Mesenchymal stem cell (in vitro differentiated cells and primary cell): Measurements from ENCODE around the gene SLC10A4.
"Not testable (repeated sequence)": the region's sequence is repeated elsewhere in the genome, so short reads cannot be mapped to it uniquely, and the experiment has no call there.

Experiments used
- DNase-seq: peaks from one replicate; pipeline ENCODE4 v3.0.0-alpha.2; 2013
- H2AFZ ChIP-seq: one replicate; pipeline ENCODE4 v1.6.1; 2013; ENCODE audit warnings: low read depth, mild to moderate bottlenecking, control low read depth, inconsistent platforms, low read length, moderate library complexity
- H2AK5ac ChIP-seq: 2 replicates; pipeline ENCODE4 v1.6.1; 2013; ENCODE audit warnings: low read length, moderate library complexity, mild to moderate bottlenecking, inconsistent platforms; ENCODE audit not compliant: severe bottlenecking
- H2BK120ac ChIP-seq: one replicate; pipeline ENCODE4 v1.6.1; 2013; ENCODE audit warnings: low read depth, mild to moderate bottlenecking, inconsistent platforms, low read length, moderate library complexity
- H2BK12ac ChIP-seq, 2 experiments: one replicate each; pipeline ENCODE4 v1.6.1; 2013; ENCODE audit warnings: inconsistent platforms in 2 of 2, low read length in 2 of 2, mild to moderate bottlenecking in 2 of 2, moderate library complexity in 2 of 2, control low read depth in 1 of 2
- H2BK15ac ChIP-seq: one replicate; pipeline ENCODE4 v1.6.1; 2013; ENCODE audit warnings: mild to moderate bottlenecking, low read depth, inconsistent platforms; ENCODE audit not compliant: poor library complexity, severe bottlenecking
- H2BK5ac ChIP-seq: 2 replicates; pipeline ENCODE4 v1.6.1; 2013; ENCODE audit warnings: low read depth, mild to moderate bottlenecking, low read length, control low read depth, inconsistent platforms; ENCODE audit not compliant: poor library complexity, severe bottlenecking
- H3K14ac ChIP-seq, 2 experiments: one replicate each; pipeline ENCODE4 v1.6.1; 2013; ENCODE audit warnings: inconsistent platforms in 2 of 2, low read length in 2 of 2, control low read depth in 1 of 2, mild to moderate bottlenecking in 1 of 2, moderate library complexity in 1 of 2
- H3K18ac ChIP-seq, 2 experiments: one replicate each; pipeline ENCODE4 v1.6.1; 2013; ENCODE audit warnings: inconsistent platforms in 2 of 2, low read length in 2 of 2, control low read depth in 1 of 2, low read depth in 1 of 2, mild to moderate bottlenecking in 1 of 2
- H3K23ac ChIP-seq, 2 experiments: one replicate each; pipeline ENCODE4 v1.6.1; 2013; ENCODE audit warnings: inconsistent platforms in 2 of 2, low read length in 2 of 2, mild to moderate bottlenecking in 2 of 2, moderate library complexity in 2 of 2, control low read depth in 1 of 2
- H3K27ac ChIP-seq: 2 replicates; pipeline ENCODE4 v1.5.1; 2013; ENCODE audit warnings: mild to moderate bottlenecking, moderate library complexity, low read length, control low read depth, inconsistent platforms; ENCODE audit not compliant: poor library complexity, severe bottlenecking
- H3K27me3 ChIP-seq, 2 experiments: 2 replicates each; pipeline versions ENCODE4 v1.6.1 to v1.7.0; 2013; ENCODE audit warnings: low read length in 2 of 2, mild to moderate bottlenecking in 2 of 2, moderate library complexity in 2 of 2, control low read depth in 1 of 2, inconsistent platforms in 1 of 2; ENCODE audit not compliant: control insufficient read depth in 1 of 2, insufficient read depth in 1 of 2
- H3K36me3 ChIP-seq, 2 experiments: 2 replicates each; pipeline versions ENCODE4 v1.6.1 to v1.7.0; 2013; ENCODE audit warnings: low read length in 2 of 2, control low read depth in 1 of 2, inconsistent platforms in 1 of 2, low read depth in 1 of 2, mild to moderate bottlenecking in 1 of 2; ENCODE audit not compliant: insufficient read depth in 2 of 2, control insufficient read depth in 1 of 2
- H3K4ac ChIP-seq, 2 experiments: one replicate each; pipeline ENCODE4 v1.6.1; 2013; ENCODE audit warnings: inconsistent platforms in 2 of 2, low read length in 2 of 2, mild to moderate bottlenecking in 2 of 2, moderate library complexity in 2 of 2, control low read depth in 1 of 2, low read depth in 1 of 2
- H3K4me1 ChIP-seq: 2 replicates; pipeline ENCODE4 v1.6.1; 2013; ENCODE audit warnings: low read depth, low read length, control low read depth; ENCODE audit not compliant: control insufficient read depth, insufficient read depth
- H3K4me2 ChIP-seq: 2 replicates; pipeline ENCODE4 v1.6.1; 2013; ENCODE audit warnings: low read length, mild to moderate bottlenecking, inconsistent platforms; ENCODE audit not compliant: poor library complexity, severe bottlenecking
- H3K4me3 ChIP-seq, 2 experiments: 2 replicates each; pipeline versions ENCODE4 v1.5.1 to v1.7.0; 2013; ENCODE audit warnings: low read length in 2 of 2, mild to moderate bottlenecking in 2 of 2, control low read depth in 1 of 2, low read depth in 1 of 2; ENCODE audit not compliant: insufficient read depth in 1 of 2
- H3K79me1 ChIP-seq: replicated peaks from 2 replicates; pipeline ENCODE4 v1.6.1; 2013; ENCODE audit warnings: mild to moderate bottlenecking, control low read depth, low read length, inconsistent platforms; ENCODE audit not compliant: poor library complexity, severe bottlenecking
- H3K9ac ChIP-seq: 2 replicates; pipeline ENCODE4 v1.7.0; 2013; ENCODE audit warnings: mild to moderate bottlenecking, low read length, moderate library complexity
- H3K9me3 ChIP-seq: 2 replicates; pipeline ENCODE4 v1.7.0; 2013; ENCODE audit warnings: mild to moderate bottlenecking, low read length; ENCODE audit not compliant: control insufficient read depth
- H4K8ac ChIP-seq: one replicate; pipeline ENCODE4 v1.6.1; 2013; ENCODE audit warnings: inconsistent platforms, mild to moderate bottlenecking, low read length, moderate library complexity
- H4K91ac ChIP-seq: one replicate; pipeline ENCODE4 v1.6.1; 2013; ENCODE audit warnings: mild to moderate bottlenecking, low read length, inconsistent platforms
- WGBS: methylation state at CpG from one replicate; pipeline ENCODE4 v1.1.7; 2013; ENCODE audit warnings: mixed read lengths; 5-methylcytosine and 5-hydroxymethylcytosine counted together

SLC10A4 gene

DNA sequence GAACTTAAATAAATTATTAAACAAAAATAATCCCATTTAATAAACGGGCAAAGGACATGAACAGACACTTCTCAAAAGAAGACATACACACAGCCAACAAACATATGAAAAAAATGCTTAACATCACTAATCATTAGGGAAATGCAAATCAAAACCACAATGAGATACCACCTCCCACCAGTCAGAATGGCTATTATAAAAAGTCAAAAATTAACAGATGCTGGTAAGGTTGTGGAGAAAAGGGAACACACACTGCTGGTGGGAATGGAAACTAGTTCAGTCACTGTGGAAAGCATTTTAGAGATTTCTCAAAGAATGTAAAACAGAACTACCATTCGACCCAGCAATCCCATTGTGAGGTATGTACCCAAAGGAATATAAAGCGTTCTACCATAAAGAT, 31.5 kb upstream of the SLC10A4 start:
- H4K91ac ChIP-seq, H2BK12ac ChIP-seq, H2BK15ac ChIP-seq, H4K8ac ChIP-seq, H3K14ac ChIP-seq, H3K36me3 ChIP-seq, H3K27me3 ChIP-seq, H3K4me2 ChIP-seq, H2AFZ ChIP-seq, H3K27ac ChIP-seq, H3K9ac ChIP-seq, H3K18ac ChIP-seq, H3K23ac ChIP-seq, H3K9me3 ChIP-seq, H3K79me1 ChIP-seq, H2AK5ac ChIP-seq, H3K4ac ChIP-seq, H2BK120ac ChIP-seq, H2BK5ac ChIP-seq, H3K4me3 ChIP-seq, DNase-seq, H3K4me1 ChIP-seq: not testable (repeated sequence)
- whole genome bisulfite sequencing = 89% methylated on average over 3 of the region's 3 CpGs

DNA sequence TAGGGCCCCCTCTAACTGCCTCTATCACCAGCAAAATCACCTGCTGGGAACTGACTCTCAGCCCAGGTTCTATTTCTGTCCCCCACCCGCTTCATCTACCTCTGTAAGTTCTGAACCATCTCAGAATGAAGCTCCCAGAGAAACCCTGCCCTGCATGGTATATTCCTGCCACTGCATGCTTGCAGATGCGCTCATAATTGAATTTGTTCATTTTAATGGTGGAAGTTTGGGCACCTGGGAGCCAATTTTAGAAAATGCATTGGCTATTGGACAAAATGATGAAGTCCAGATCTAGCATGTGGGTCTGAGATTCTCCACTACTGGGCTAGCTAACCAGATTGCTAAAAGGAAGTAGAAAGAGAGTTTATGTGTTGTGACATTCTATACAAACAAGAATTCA, 28.6 kb upstream of the SLC10A4 start:
- no peak overlapping the region for H2AFZ ChIP-seq
- no peak overlapping the region for H4K8ac ChIP-seq
- H4K91ac ChIP-seq = no peak overlapping the region
- H2BK120ac ChIP-seq = no peak overlapping the region
- no peak overlapping the region for H2BK12ac ChIP-seq
- H3K4me2 ChIP-seq = no peak overlapping the region
- no peak overlapping the region for H3K23ac ChIP-seq
- H3K27ac ChIP-seq = no peak overlapping the region
- H3K4me3 ChIP-seq = no peak overlapping the region
- H3K9me3 ChIP-seq = no peaks in the 10 kb centered on the region
- no peak overlapping the region for H3K4ac ChIP-seq
- no peak overlapping the region for H2BK5ac ChIP-seq
- no peak overlapping the region for H3K9ac ChIP-seq
- DNase-seq = no peak
- H3K4me1 ChIP-seq = no peaks in the 10 kb centered on the region
- H3K79me1 ChIP-seq = no peaks in the 10 kb centered on the region
- WGBS = 79% methylated on average over 2 of the region's 2 CpGs
- H3K36me3 ChIP-seq = no peaks in the 10 kb centered on the region
- H3K27me3 ChIP-seq = no peaks in the 10 kb centered on the region
- no peak overlapping the region for H2BK15ac ChIP-seq
- no peak overlapping the region for H3K14ac ChIP-seq
- no peak overlapping the region for H3K18ac ChIP-seq
- no peak overlapping the region for H2AK5ac ChIP-seq

DNA sequence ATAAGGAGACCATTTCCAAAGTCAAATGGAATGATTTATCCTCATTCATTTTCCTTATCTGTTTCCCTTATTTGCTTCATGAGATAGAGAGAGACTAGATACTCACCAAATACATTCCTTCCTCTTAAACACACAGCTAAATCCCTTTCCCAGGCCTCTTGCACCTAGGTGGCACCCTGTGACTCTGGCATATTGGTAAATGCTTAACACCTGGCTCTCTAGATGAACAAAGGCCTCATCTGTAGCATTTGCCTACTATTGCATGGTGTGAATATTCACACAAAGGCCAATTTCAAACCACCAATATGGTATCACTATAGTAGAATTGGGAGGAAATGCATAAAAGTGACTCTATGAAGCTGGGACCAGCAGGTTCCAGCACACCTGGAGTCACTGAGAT, 22.1 kb upstream of the SLC10A4 start:
- DNase-seq = no peak
- Histone ChIP-seq H2BK15ac (no peak overlapping the region), H3K4me3 (no peak overlapping the region), H3K4me1 (no peaks in the 10 kb centered on the region), H3K4ac (no peak overlapping the region), H2BK12ac (no peak overlapping the region), H3K27ac (no peak overlapping the region), H2BK5ac (no peak overlapping the region), H3K27me3 (peaks cover 0 to 5% of the 10 kb centered on the region in 2 experiments), H2BK120ac (no peak overlapping the region), H3K9ac (no peak overlapping the region), H3K4me2 (no peak overlapping the region), H2AK5ac (no peak overlapping the region), H4K8ac (no peak overlapping the region), H3K36me3 (no peaks in the 10 kb centered on the region), H3K79me1 (no peaks in the 10 kb centered on the region), H3K9me3 (peaks cover 5% of the 10 kb centered on the region), H3K23ac (no peak overlapping the region), H2AFZ (no peak overlapping the region), H3K18ac (no peak overlapping the region), H4K91ac (no peak overlapping the region), H3K14ac (peak overlapping the region in 1 of 2 experiments; percentile 7)

DNA sequence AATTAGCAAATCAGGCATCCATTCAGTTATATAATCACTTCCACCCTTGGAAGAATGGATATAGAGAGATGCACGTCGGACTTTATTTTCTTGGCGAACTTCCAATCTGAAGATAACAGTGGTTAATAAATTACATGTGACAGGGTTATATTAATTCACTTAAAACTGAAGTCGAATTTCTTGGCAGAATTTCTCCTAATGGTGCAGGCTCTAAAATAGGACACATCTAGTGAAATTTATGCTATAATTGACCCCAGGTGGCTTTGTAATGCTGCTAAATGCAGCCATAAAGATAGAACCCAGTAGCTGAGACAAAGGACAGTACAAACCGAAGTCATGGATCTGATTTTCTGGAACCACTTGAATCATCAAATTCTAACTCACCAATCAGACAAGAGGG, 20.8 kb upstream of the SLC10A4 start:
- Histone ChIP-seq H3K4me2 (no peak overlapping the region), H4K91ac (no peak overlapping the region), H4K8ac (no peak overlapping the region), H3K9me3 (peaks cover 5% of the 10 kb centered on the region), H3K4me1 (no peaks in the 10 kb centered on the region), H3K9ac (no peak overlapping the region), H2AK5ac (no peak overlapping the region), H2AFZ (no peak overlapping the region), H2BK12ac (no peak overlapping the region), H3K4me3 (no peak overlapping the region), H2BK120ac (no peak overlapping the region), H2BK15ac (no peak overlapping the region), H2BK5ac (no peak overlapping the region), H3K79me1 (no peaks in the 10 kb centered on the region), H3K36me3 (no peaks in the 10 kb centered on the region), H3K27me3 (peaks cover 0 to 5% of the 10 kb centered on the region in 2 experiments), H3K23ac (no peak overlapping the region), H3K27ac (no peak overlapping the region), H3K4ac (no peak overlapping the region), H3K14ac (no peak overlapping the region), H3K18ac (no peak overlapping the region)
- 91% methylated on average over 2 of the region's 5 CpGs for WGBS
- no peak for DNase-seq
